Endothelial cell (in vitro differentiated cells): ENCODE results near the gene SLC16A13. TPM values are rescaled to one million over a fixed set of nuclear protein-coding genes. Genes with fewer than 3 reads are reported as not detected.
"Not testable (repeated sequence)": the region's sequence is repeated elsewhere in the genome, so short reads cannot be mapped to it uniquely, and the experiment has no call there.

Experiments used
- DNase-seq: peaks from one replicate; pipeline ENCODE4 v3.0.0; 2021; ENCODE audit warnings: low spot score
- H3K27ac Mint-ChIP-seq: one replicate; pipeline ENCODE4 v1.8.0; 2021; ENCODE audit warnings: mixed read lengths, inconsistent platforms; ENCODE audit not compliant: unreplicated experiment
- H3K27me3 Mint-ChIP-seq: one replicate; pipeline ENCODE4 v1.8.0; 2021; ENCODE audit warnings: mild to moderate bottlenecking, moderate library complexity, mixed read lengths, inconsistent platforms; ENCODE audit not compliant: unreplicated experiment
- H3K36me3 Mint-ChIP-seq: one replicate; pipeline ENCODE4 v1.8.0; 2021; ENCODE audit warnings: mild to moderate bottlenecking, low read depth, mixed read lengths, inconsistent platforms; ENCODE audit not compliant: unreplicated experiment
- H3K4me1 Mint-ChIP-seq: one replicate; pipeline ENCODE4 v1.8.0; 2021; ENCODE audit warnings: mild to moderate bottlenecking, mixed read lengths, inconsistent platforms; ENCODE audit not compliant: unreplicated experiment
- H3K4me3 Mint-ChIP-seq: one replicate; pipeline ENCODE4 v1.8.0; 2021; ENCODE audit warnings: mild to moderate bottlenecking, mixed read lengths, inconsistent platforms; ENCODE audit not compliant: unreplicated experiment
- H3K9me3 Mint-ChIP-seq: one replicate; pipeline ENCODE4 v1.8.0; 2021; ENCODE audit warnings: mixed read lengths, inconsistent platforms; ENCODE audit not compliant: unreplicated experiment
- total RNA-seq: library from RNA; stranded (reverse); fragmentation: NEBNext Ultra II Directional; extraction: Animal tissue kit (Norgen Biotek cat#: 25700); gene quantifications from one replicate; pipeline ENCODE4 v1.2.1, GENCODE V29; 2021; ENCODE audit not compliant: unreplicated experiment
- TF ChIP-seq, protein P1 (sequence below): fragments of 200-600 bp; sonication (generic); IDR thresholded peaks from one replicate; pipeline ENCODE4 v1.5.0; 2021; ENCODE audit warnings: antibody characterized with exemption; ENCODE audit not compliant: unreplicated experiment

Gene SLC16A13
- total RNA-seq, 1 donor from 2014 or later = 25.8 TPM

DNA sequence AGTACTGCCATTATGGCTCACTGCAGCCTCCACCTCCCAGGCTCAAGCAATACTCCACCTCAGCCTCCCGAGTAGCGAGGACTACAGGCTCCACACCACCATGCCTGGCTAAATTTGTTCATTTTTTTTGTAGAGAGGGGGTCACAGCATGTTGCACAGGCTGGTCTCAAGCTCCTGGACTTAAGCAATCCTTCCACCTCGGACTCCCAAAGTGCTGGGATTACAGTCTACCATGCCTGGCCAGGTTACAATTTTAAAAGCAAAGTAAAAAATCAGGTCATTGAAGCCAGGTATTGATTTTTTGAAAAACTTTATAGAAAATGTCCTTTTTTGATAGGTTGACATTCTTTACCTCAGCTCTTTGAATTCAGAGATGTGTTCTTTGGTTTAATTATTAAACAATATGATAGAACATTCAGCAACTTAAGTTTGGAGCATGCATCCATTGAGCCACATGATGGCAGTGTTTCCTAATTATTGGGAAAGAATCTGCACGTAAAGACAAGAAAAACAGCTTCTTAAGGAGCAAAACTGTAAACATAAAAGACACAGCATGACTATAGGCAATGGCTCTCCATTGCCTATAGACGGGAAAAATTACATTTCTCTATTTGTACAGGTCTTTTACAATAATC, 9.8 kb downstream of the SLC16A13 start:
- peaks cover 26% of the 10 kb centered on the region for H3K4me1 Mint-ChIP-seq
- TF ChIP-seq, protein P1, sequence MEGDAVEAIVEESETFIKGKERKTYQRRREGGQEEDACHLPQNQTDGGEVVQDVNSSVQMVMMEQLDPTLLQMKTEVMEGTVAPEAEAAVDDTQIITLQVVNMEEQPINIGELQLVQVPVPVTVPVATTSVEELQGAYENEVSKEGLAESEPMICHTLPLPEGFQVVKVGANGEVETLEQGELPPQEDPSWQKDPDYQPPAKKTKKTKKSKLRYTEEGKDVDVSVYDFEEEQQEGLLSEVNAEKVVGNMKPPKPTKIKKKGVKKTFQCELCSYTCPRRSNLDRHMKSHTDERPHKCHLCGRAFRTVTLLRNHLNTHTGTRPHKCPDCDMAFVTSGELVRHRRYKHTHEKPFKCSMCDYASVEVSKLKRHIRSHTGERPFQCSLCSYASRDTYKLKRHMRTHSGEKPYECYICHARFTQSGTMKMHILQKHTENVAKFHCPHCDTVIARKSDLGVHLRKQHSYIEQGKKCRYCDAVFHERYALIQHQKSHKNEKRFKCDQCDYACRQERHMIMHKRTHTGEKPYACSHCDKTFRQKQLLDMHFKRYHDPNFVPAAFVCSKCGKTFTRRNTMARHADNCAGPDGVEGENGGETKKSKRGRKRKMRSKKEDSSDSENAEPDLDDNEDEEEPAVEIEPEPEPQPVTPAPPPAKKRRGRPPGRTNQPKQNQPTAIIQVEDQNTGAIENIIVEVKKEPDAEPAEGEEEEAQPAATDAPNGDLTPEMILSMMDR = peak; percentile 79
- H3K36me3 Mint-ChIP-seq = no peaks in the 10 kb centered on the region
- no peaks in the 10 kb centered on the region for H3K9me3 Mint-ChIP-seq
- H3K27me3 Mint-ChIP-seq = peaks cover 10% of the 10 kb centered on the region
- no peak overlapping the region for H3K4me3 Mint-ChIP-seq
- H3K27ac Mint-ChIP-seq = peak overlapping the region; percentile 79
- no peak for DNase-seq

DNA sequence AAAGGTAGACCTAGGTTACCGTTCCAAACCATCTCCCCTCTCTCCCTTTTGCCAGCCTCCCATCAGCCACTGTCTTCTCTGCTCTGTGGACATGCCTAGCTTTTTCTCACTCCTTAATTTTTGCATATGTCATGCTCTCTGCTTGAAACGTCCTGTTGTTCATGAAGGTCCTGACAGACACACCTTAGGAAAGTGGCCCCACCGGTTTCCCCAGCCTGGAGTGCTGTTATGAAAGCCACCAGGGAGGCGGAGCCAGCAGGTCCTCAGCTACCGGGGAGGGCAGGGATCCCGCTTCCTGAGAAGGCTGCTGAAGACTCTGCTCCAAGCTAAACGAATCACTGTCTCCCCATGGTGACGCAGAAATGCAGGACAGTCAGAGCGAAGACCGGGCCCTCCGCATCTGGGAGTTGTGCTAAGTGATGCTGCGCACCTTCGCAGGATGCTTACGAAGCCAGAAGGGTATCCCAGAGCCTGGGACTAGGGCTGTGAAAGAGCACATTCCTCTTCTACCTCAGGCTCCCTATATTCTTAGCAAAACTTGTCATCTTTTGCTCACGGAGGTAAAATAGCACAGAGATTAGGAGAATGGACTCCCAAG, 10.4 kb downstream of the SLC16A13 start:
- Mint-ChIP-seq H3K4me3 (peak overlapping the region; percentile 74), H3K36me3 (no peaks in the 10 kb centered on the region), H3K4me1 (peaks cover 26% of the 10 kb centered on the region), H3K27ac (peak overlapping the region; percentile 79), H3K27me3 (peaks cover 10% of the 10 kb centered on the region), H3K9me3 (no peaks in the 10 kb centered on the region)
- no peak for DNase-seq
- TF ChIP-seq, protein P1 = no peak

DNA sequence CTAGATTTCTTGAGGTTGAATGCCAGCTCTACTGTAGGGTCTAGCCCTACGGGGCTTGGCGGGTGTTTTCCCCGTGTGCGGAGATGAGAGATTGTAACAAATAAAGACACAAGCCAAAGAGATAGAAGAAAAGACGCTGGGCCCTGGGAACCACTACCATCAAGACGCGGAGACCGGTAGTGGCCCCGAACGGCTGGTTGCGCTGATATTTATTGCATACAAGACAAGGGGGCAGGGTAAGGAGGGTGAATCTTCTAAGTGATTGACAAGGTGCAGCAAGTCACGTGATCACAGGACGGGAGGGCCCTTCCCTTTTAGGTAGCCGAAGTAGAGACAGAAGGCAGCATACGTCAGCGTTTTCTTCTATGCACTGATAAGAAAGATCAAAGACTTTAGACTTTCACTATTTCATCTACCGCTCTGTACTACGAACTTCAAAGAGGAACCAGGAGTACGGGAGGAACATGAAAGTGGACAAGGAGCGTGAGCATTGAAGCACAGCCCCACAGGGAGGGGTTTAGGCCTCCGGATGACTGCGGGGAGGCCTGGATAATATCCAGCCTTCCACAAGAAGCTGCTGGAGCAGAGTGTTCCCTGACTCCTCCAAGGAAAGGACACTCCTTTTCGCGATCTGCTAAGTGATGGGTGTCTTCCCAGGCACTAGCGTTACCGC, 11.0 kb downstream of the SLC16A13 start:
- H3K36me3 Mint-ChIP-seq, DNase-seq, H3K27me3 Mint-ChIP-seq, H3K9me3 Mint-ChIP-seq: not testable (repeated sequence)
- Mint-ChIP-seq H3K4me3 (peak overlapping the region; percentile 74), H3K27ac (peak overlapping the region; percentile 40), H3K4me1 (peaks cover 23% of the 10 kb centered on the region)

DNA sequence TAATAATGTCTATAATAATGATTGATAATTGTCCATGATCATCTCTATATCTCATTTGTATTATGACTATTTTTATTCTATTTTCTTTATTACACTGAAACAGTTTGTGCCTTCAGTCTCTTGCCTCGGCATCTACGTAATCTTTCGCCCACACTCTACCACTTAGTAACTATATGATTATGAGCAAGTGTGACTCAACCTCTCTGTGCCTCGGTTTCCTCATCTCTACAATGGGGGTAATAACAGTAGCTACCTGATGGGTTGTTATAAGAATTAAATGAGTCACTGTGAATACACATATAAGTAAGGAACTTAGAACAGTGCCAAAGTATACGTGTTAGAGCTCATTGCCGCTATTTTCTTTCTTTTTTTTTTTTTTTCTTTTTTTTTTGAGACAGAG, 11.8 kb downstream of the SLC16A13 start:
- no peak for DNase-seq
- Mint-ChIP-seq H3K4me1 (peaks cover 23% of the 10 kb centered on the region), H3K9me3 (no peaks in the 10 kb centered on the region), H3K27ac (no peak overlapping the region), H3K27me3 (peaks cover 9% of the 10 kb centered on the region), H3K4me3 (no peak overlapping the region), H3K36me3 (no peaks in the 10 kb centered on the region)
- TF ChIP-seq, protein P1 = no peak

DNA sequence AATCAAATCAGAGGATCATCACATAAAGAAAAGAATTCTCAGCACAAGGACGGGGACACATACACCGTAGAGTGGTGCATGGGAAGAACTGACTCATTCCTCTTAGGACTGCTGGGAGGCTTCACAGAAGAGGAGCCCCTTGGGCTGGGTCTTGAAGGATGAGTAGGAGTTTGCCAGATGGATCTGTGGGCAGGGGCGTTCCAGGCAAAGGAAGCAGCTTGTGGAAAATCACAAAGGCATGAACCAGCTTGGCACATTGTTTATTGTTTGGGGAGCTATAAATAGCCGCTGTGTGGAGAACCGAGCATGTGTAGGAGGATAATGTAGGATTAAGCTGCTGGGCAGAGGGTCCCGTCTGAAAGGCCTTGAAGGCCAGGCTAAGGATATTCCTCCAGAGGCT, 13.2 kb downstream of the SLC16A13 start:
- no peak for DNase-seq
- TF ChIP-seq, protein P1 = no peak
- H3K27ac Mint-ChIP-seq = peak overlapping the region; percentile 62
- peaks cover 23% of the 10 kb centered on the region for H3K4me1 Mint-ChIP-seq
- no peaks in the 10 kb centered on the region for H3K9me3 Mint-ChIP-seq
- H3K4me3 Mint-ChIP-seq = no peak overlapping the region
- no peaks in the 10 kb centered on the region for H3K36me3 Mint-ChIP-seq
- H3K27me3 Mint-ChIP-seq = peaks cover 8% of the 10 kb centered on the region

DNA sequence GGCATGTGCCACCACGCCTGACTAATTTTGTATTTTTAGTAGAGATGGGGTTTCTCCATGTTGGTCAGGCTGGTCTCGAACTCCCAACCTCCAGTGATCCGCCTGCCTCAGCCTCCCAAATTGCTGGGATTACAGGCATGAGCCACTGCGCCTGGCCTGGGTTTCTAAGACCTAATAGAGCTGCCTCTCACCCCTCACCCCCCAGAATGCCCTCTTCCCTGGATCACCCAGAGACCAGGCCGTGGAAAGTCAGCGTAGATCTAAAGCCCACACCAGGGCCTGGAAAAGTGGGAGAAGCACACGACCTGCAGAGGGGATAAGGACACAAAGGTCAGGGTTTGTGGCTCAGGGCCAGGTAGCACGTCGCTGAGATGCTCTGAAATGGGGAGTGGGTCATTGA, 14.8 kb downstream of the SLC16A13 start:
- H3K9me3 Mint-ChIP-seq, H3K4me3 Mint-ChIP-seq, H3K36me3 Mint-ChIP-seq, H3K27me3 Mint-ChIP-seq, H3K27ac Mint-ChIP-seq, DNase-seq: not testable (repeated sequence)
- H3K4me1 Mint-ChIP-seq = peaks cover 23% of the 10 kb centered on the region
